GM06990 (cell line): ENCODE data around the gene LPP.

Experiments
- DNase-seq: peaks from one replicate; pipeline ENCODE4 v3.0.0-alpha.2; 2011; ENCODE audit not compliant: insufficient read length; ENCODE audit errors: extremely low read depth
- H3K27me3 ChIP-seq: replicated peaks from 2 replicates; pipeline ENCODE4 v1.6.0; 2011; ENCODE audit warnings: low read length; ENCODE audit not compliant: control insufficient read depth, insufficient read depth
- H3K36me3 ChIP-seq: 2 replicates; pipeline ENCODE4 v1.5.1; 2011; ENCODE audit warnings: low read length; ENCODE audit not compliant: control insufficient read depth, insufficient read depth
- H3K4me3 ChIP-seq: replicated peaks from 2 replicates; pipeline ENCODE4 v1.5.1; 2011; ENCODE audit warnings: low read depth, mild to moderate bottlenecking, control low read depth, low read length
- CTCF ChIP-seq: IDR thresholded peaks from 2 replicates; pipeline ENCODE4 v1.5.1; 2011; ENCODE audit warnings: low read length, control low read depth, mild to moderate bottlenecking, inconsistent platforms; ENCODE audit not compliant: insufficient read depth, poor library complexity, severe bottlenecking

LPP gene

GRCh38 chr3:188309437-188310269 lies 155.7 kb downstream of the LPP start:
- peak; percentile 46 for DNase-seq
- Histone ChIP-seq H3K27me3 (peaks cover 2% of the 10 kb centered on the region; the same call in 1 of the 2 replicates), H3K4me3 (no peak overlapping the region), H3K36me3 (no peaks in the 10 kb centered on the region)
- TF ChIP-seq CTCF = no peak

GRCh38 chr3:188310270-188310710 lies 156.3 kb downstream of the LPP start:
- Histone ChIP-seq H3K27me3 (peaks cover 2% of the 10 kb centered on the region; the same call in 1 of the 2 replicates), H3K36me3 (no peaks in the 10 kb centered on the region), H3K4me3 (no peak overlapping the region)
- no peak for TF ChIP-seq CTCF
- no peak for DNase-seq

GRCh38 chr3:188315553-188315952 lies 161.6 kb downstream of the LPP start:
- no peaks in the 10 kb centered on the region for H3K36me3 ChIP-seq
- H3K27me3 ChIP-seq = no peaks in the 10 kb centered on the region
- no peak for DNase-seq
- TF ChIP-seq CTCF = no peak
- no peak overlapping the region for H3K4me3 ChIP-seq

GRCh38 chr3:188316021-188316722 lies 162.2 kb downstream of the LPP start:
- Histone ChIP-seq H3K36me3 (no peaks in the 10 kb centered on the region), H3K4me3 (no peak overlapping the region), H3K27me3 (no peaks in the 10 kb centered on the region)
- no peak for TF ChIP-seq CTCF
- DNase-seq = no peak

GRCh38 chr3:188316723-188317070 lies 162.7 kb downstream of the LPP start:
- TF ChIP-seq CTCF = no peak
- DNase-seq = no peak
- Histone ChIP-seq H3K27me3 (no peaks in the 10 kb centered on the region), H3K36me3 (no peaks in the 10 kb centered on the region), H3K4me3 (no peak overlapping the region)
